ENCODE data around the gene PLA2G4A.

PLA2G4A gene

GRCh38 chr1:186974774-186975181 is 146.0 kb downstream of the PLA2G4A start:
- no peak for DNase-seq (ENCODE audit: low read depth in 2 of 2, low spot score in 1 of 2)

- DNase-seq (ENCODE audit: low read depth in 2 of 2, low spot score in 1 of 2): no peak
Observed at GRCh38 chr1:186975220-186975619, 146.5 kb downstream of the PLA2G4A start.

GRCh38 chr1:186976700-186977099 is 148.0 kb downstream of the PLA2G4A start:
- DNase-seq (ENCODE audit: low read depth in 2 of 2, low spot score in 1 of 2): no peak

GRCh38 chr1:186977266-186977957 is 148.7 kb downstream of the PLA2G4A start:
- no peak for DNase-seq (ENCODE audit: low read depth in 2 of 2, low spot score in 1 of 2)

- no peak for DNase-seq (ENCODE audit: low read depth in 2 of 2, low spot score in 1 of 2)
Observed at GRCh38 chr1:186978596-186979556, 150.1 kb downstream of the PLA2G4A start.

GRCh38 chr1:186980400-186980799 is 151.7 kb downstream of the PLA2G4A start:
- DNase-seq (ENCODE audit: low read depth in 2 of 2, low spot score in 1 of 2): no peak

GRCh38 chr1:186982116-186982515 is 153.4 kb downstream of the PLA2G4A start:
- DNase-seq (ENCODE audit: low read depth in 2 of 2, low spot score in 1 of 2): no peak

- no peak for DNase-seq (ENCODE audit: low read depth in 2 of 2, low spot score in 1 of 2)
Observed at GRCh38 chr1:186983327-186983726, 154.6 kb downstream of the PLA2G4A start.

- no peak for DNase-seq (ENCODE audit: low read depth in 2 of 2, low spot score in 1 of 2)
Observed at GRCh38 chr1:186984959-186985358, 156.2 kb downstream of the PLA2G4A start.

GRCh38 chr1:186985889-186986491 is 157.2 kb downstream of the PLA2G4A start:
- DNase-seq (ENCODE audit: low read depth in 2 of 2, low spot score in 1 of 2): no peak

GRCh38 chr1:186987065-186987464 is 158.3 kb downstream of the PLA2G4A start:
- no peak for DNase-seq (ENCODE audit: low read depth in 2 of 2, low spot score in 1 of 2)

- no peak for DNase-seq (ENCODE audit: low read depth in 2 of 2, low spot score in 1 of 2)
Observed at GRCh38 chr1:186987769-186988168, 159.0 kb downstream of the PLA2G4A start.

- DNase-seq (ENCODE audit: low read depth in 2 of 2, low spot score in 1 of 2): no peak
Observed at GRCh38 chr1:186993996-186994395, 165.2 kb downstream of the PLA2G4A start.

- no peak for DNase-seq (ENCODE audit: low read depth in 2 of 2, low spot score in 1 of 2)
Observed at GRCh38 chr1:186994897-186995296, 166.1 kb downstream of the PLA2G4A start.

- no peak for DNase-seq (ENCODE audit: low read depth in 2 of 2, low spot score in 1 of 2)
Observed at GRCh38 chr1:186996816-186997215, 168.1 kb downstream of the PLA2G4A start.

- no peak for DNase-seq (ENCODE audit: low read depth in 2 of 2, low spot score in 1 of 2)
Observed at GRCh38 chr1:186997877-186998276, 169.1 kb downstream of the PLA2G4A start.

GRCh38 chr1:186999506-186999905 is 170.8 kb downstream of the PLA2G4A start:
- DNase-seq (ENCODE audit: low read depth in 2 of 2, low spot score in 1 of 2): no peak

- no peak for DNase-seq (ENCODE audit: low read depth in 2 of 2, low spot score in 1 of 2)
Observed at GRCh38 chr1:187001198-187001889, 172.6 kb downstream of the PLA2G4A start.

GRCh38 chr1:187003353-187003752 is 174.6 kb downstream of the PLA2G4A start:
- no peak for DNase-seq (ENCODE audit: low read depth in 2 of 2, low spot score in 1 of 2)

GRCh38 chr1:187006896-187007295 is 178.1 kb downstream of the PLA2G4A start:
- DNase-seq (ENCODE audit: low read depth in 2 of 2, low spot score in 1 of 2): no peak

- DNase-seq (ENCODE audit: low read depth in 2 of 2, low spot score in 1 of 2): no peak
Observed at GRCh38 chr1:187009320-187009719, 180.6 kb downstream of the PLA2G4A start.

Data from stimulated activated CD8-positive, alpha-beta memory T cell treated with anti-CD3 and anti-CD28 coated beads, Interleukin-4, amount 100 ng/mL, for 1 hour (primary cell).